ENCODE data around the gene GGCX.
"Not testable (repeated sequence)": the region's sequence is repeated elsewhere in the genome, so short reads cannot be mapped to it uniquely, and the experiment has no call there.

GRCh38 chr2:85592299-85592698, 31.0 kb upstream of the GGCX start:
- not testable (repeated sequence) for TF ChIP-seq CTCF, POLR2A (IDR thresholded peaks at IDR 0.05)

Measured in prostate gland (tissue), 2 donors.